ENCODE data around the gene RELA.

RELA gene

GRCh38 chr11:65615950-65616574 is 46.7 kb downstream of the RELA start:
- H3K27ac ChIP-seq, result peak overlapping the region; percentile 94
- TF ChIP-seq ZFX (IDR thresholded peaks at IDR 0.05) (peak; percentile 78; the same call in 1 of the 2 replicates), CTCF (conservative IDR thresholded peaks at IDR 0.05) (no peak)

GRCh38 chr11:65615229-65615949 is 47.3 kb downstream of the RELA start, which contains the start of gene PCNX3:
PCNX3 (plus strand) TSS chr11:65615776; CDS start chr11:65616312, 536 bp downstream.
- no peak for TF ChIP-seq ZFX (IDR thresholded peaks at IDR 0.05)
- no peak for TF ChIP-seq CTCF (conservative IDR thresholded peaks at IDR 0.05)
- peak within 1 kb of the TSS; percentile 94 for H3K27ac ChIP-seq

- TF ChIP-seq CTCF (conservative IDR thresholded peaks at IDR 0.05) (no peak), ZFX (IDR thresholded peaks at IDR 0.05) (no peak)
- H3K27ac ChIP-seq, result peak overlapping the region; percentile 94
Measured at GRCh38 chr11:65613091-65613928, 49.4 kb downstream of the RELA start.

- H3K27ac ChIP-seq, result peak overlapping the region; percentile 94; the same call in 1 of the 2 replicates
- TF ChIP-seq CTCF (conservative IDR thresholded peaks at IDR 0.05) (no peak), ZFX (IDR thresholded peaks at IDR 0.05) (no peak)
Measured at GRCh38 chr11:65612691-65613090, 50.0 kb downstream of the RELA start.

- H3K27ac ChIP-seq, result peak overlapping the region; percentile 94; the same call in 1 of the 2 replicates
- no peak for TF ChIP-seq ZFX (IDR thresholded peaks at IDR 0.05)
- no peak for TF ChIP-seq CTCF (conservative IDR thresholded peaks at IDR 0.05)
Measured at GRCh38 chr11:65611758-65612603, 50.7 kb downstream of the RELA start.

GRCh38 chr11:65611028-65611757 is 51.5 kb downstream of the RELA start:
- TF ChIP-seq ZFX (IDR thresholded peaks at IDR 0.05) (no peak), CTCF (conservative IDR thresholded peaks at IDR 0.05) (no peak)
- H3K27ac ChIP-seq, result no peak overlapping the region

All from C4-2B (cell line).